Measurements from ENCODE around the gene CDC20. TPM values are rescaled to one million over a fixed set of nuclear protein-coding genes. Genes with fewer than 3 reads are reported as not detected.

Gene CDC20
- total and polyA plus RNA-seq, 7 experiments from 2014 or later: 0.38 to 101 (median 0.78) TPM; not detected in 2

- H3K4me1 Mint-ChIP-seq: peaks cover 15 to 33% (median 22%) of the 10 kb centered on the region in 7 donors
- H3K27ac Mint-ChIP-seq: no peak overlapping the region
- CTCF ChIA-PET: no interaction called here
- Histone ChIP-seq H3K4me1 (ENCODE audit: control insufficient read depth in 2 of 2, insufficient read depth in 2 of 2, low read length in 2 of 2) (peaks cover 6 to 8% of the 10 kb centered on the region in 2 donors), H3K4me3 (ENCODE audit: low read length) (no peak overlapping the region), H3K9me3 (ENCODE audit: control insufficient read depth in 2 of 3, low read length in 3 of 3) (no peaks in the 10 kb centered on the region), H3K27me3 (ENCODE audit: control insufficient read depth in 2 of 2, insufficient read depth in 2 of 2, low read length in 2 of 2) (no peaks in the 10 kb centered on the region), H3K27ac (ENCODE audit: low read depth, low read length) (no peak overlapping the region), H3K36me3 (ENCODE audit: control insufficient read depth in 2 of 3, insufficient read depth in 3 of 3, low read length in 3 of 3) (no peaks in the 10 kb centered on the region)
- no peak overlapping the region for H3K4me3 Mint-ChIP-seq
- no peaks in the 10 kb centered on the region for H3K9me3 Mint-ChIP-seq
- DNase-seq (no peak), ATAC-seq (no peak)
- POLR2A ChIA-PET: no interaction called here
- peaks cover 0 to 16% (median 0%) of the 10 kb centered on the region in 5 donors for H3K36me3 Mint-ChIP-seq
- intact Hi-C loops (cut with micrococcal nuclease): no loop called here
- no peaks in the 10 kb centered on the region for H3K27me3 Mint-ChIP-seq
These were observed 13.4 kb downstream of the CDC20 start for GRCh38 chr1:43372172-43372571.

- DNase-seq (no peak), ATAC-seq (no peak)
- ChIA-PET CTCF (no interaction called here), POLR2A (interaction anchor here (1.1 kb wide), 1 partner anchor 9 kb away, joined by 4 read pairs; no protein-coding TSS in a partner anchor)
- no peaks in the 10 kb centered on the region for H3K27me3 ChIP-seq (ENCODE audit: control insufficient read depth in 2 of 2, insufficient read depth in 2 of 2, low read length in 2 of 2)
- Mint-ChIP-seq H3K4me3 (no peak overlapping the region), H3K27ac (no peak overlapping the region), H3K36me3 (peaks cover 0 to 14% (median 0%) of the 10 kb centered on the region in 5 donors), H3K27me3 (no peaks in the 10 kb centered on the region), H3K9me3 (no peaks in the 10 kb centered on the region), H3K4me1 (peaks cover 12 to 32% (median 19%) of the 10 kb centered on the region in 7 donors)
- H3K9me3 ChIP-seq (ENCODE audit: control insufficient read depth in 2 of 3, low read length in 3 of 3): no peaks in the 10 kb centered on the region
- H3K36me3 ChIP-seq (ENCODE audit: control insufficient read depth in 2 of 3, insufficient read depth in 3 of 3, low read length in 3 of 3): no peaks in the 10 kb centered on the region
- intact Hi-C loops (cut with micrococcal nuclease): no loop called here
- H3K4me3 ChIP-seq (ENCODE audit: low read length): no peak overlapping the region
- no peak overlapping the region for H3K27ac ChIP-seq (ENCODE audit: low read depth, low read length)
- H3K4me1 ChIP-seq (ENCODE audit: control insufficient read depth in 2 of 2, insufficient read depth in 2 of 2, low read length in 2 of 2): peaks cover 6 to 8% of the 10 kb centered on the region in 2 donors
These were observed 14.5 kb downstream of the CDC20 start for GRCh38 chr1:43373066-43373940.

GRCh38 chr1:43376723-43377235 is 18.0 kb downstream of the CDC20 start:
- no peaks in the 10 kb centered on the region for H3K9me3 Mint-ChIP-seq
- H3K27me3 Mint-ChIP-seq: no peaks in the 10 kb centered on the region
- peak overlapping the region in 1 of 9 donors; percentile 51 for H3K27ac Mint-ChIP-seq
- H3K27ac ChIP-seq (ENCODE audit: low read depth, low read length): no peak overlapping the region
- H3K36me3 ChIP-seq (ENCODE audit: control insufficient read depth in 2 of 3, insufficient read depth in 3 of 3, low read length in 3 of 3): peaks cover 0 to 8% (median 0%) of the 10 kb centered on the region in 3 experiments
- intact Hi-C loops (cut with micrococcal nuclease): no loop called here
- ATAC-seq (no peak), DNase-seq (no peak)
- no peak overlapping the region for H3K4me3 ChIP-seq (ENCODE audit: low read length)
- ChIA-PET POLR2A (interaction anchor here (1.8 to 4.4 kb wide), 2 partner anchors 8 to 13 kb away, joined by 6 to 23 read pairs; partner anchors contain the start of genes ELOVL1, MED8 and SZT2), CTCF (no interaction called here)
- H3K4me1 Mint-ChIP-seq: peaks cover 7 to 31% (median 14%) of the 10 kb centered on the region in 7 donors
- H3K9me3 ChIP-seq (ENCODE audit: control insufficient read depth in 2 of 3, low read length in 3 of 3): no peaks in the 10 kb centered on the region
- H3K27me3 ChIP-seq (ENCODE audit: control insufficient read depth in 2 of 2, insufficient read depth in 2 of 2, low read length in 2 of 2): no peaks in the 10 kb centered on the region
- no peak overlapping the region for H3K4me3 Mint-ChIP-seq
- H3K4me1 ChIP-seq (ENCODE audit: control insufficient read depth in 2 of 2, insufficient read depth in 2 of 2, low read length in 2 of 2): no peaks in the 10 kb centered on the region
- H3K36me3 Mint-ChIP-seq: peaks cover 6 to 12% (median 11%) of the 10 kb centered on the region in 5 donors

- H3K9me3 Mint-ChIP-seq: no peaks in the 10 kb centered on the region
- ChIA-PET CTCF (no interaction called here), POLR2A (interaction anchor here (1.8 to 4.4 kb wide), 2 partner anchors 10 to 11 kb away, joined by 6 to 23 read pairs; partner anchors contain the start of genes ELOVL1, MED8 and SZT2)
- no peak overlapping the region for H3K27ac ChIP-seq (ENCODE audit: low read depth, low read length)
- intact Hi-C loops (cut with micrococcal nuclease): no loop called here
- H3K27me3 ChIP-seq (ENCODE audit: control insufficient read depth in 2 of 2, insufficient read depth in 2 of 2, low read length in 2 of 2): no peaks in the 10 kb centered on the region
- no peak overlapping the region for H3K4me3 Mint-ChIP-seq
- no peak for ATAC-seq
- H3K9me3 ChIP-seq (ENCODE audit: control insufficient read depth in 2 of 3, low read length in 3 of 3): no peaks in the 10 kb centered on the region
- peak overlapping the region in 1 of 9 donors; percentile 38 for H3K27ac Mint-ChIP-seq
- H3K36me3 Mint-ChIP-seq: peaks cover 7 to 15% (median 11%) of the 10 kb centered on the region in 5 donors
- H3K4me1 ChIP-seq (ENCODE audit: control insufficient read depth in 2 of 2, insufficient read depth in 2 of 2, low read length in 2 of 2): no peaks in the 10 kb centered on the region
- no peak for DNase-seq
- H3K27me3 Mint-ChIP-seq: no peaks in the 10 kb centered on the region
- peaks cover 8 to 32% (median 16%) of the 10 kb centered on the region in 7 donors for H3K4me1 Mint-ChIP-seq
- peaks cover 0 to 19% (median 0%) of the 10 kb centered on the region in 3 experiments for H3K36me3 ChIP-seq (ENCODE audit: control insufficient read depth in 2 of 3, insufficient read depth in 3 of 3, low read length in 3 of 3)
- no peak overlapping the region for H3K4me3 ChIP-seq (ENCODE audit: low read length)
These were observed 19.1 kb downstream of the CDC20 start for GRCh38 chr1:43377831-43378230.

GRCh38 chr1:43379476-43379875 is 20.7 kb downstream of the CDC20 start:
- Histone ChIP-seq H3K27me3 (ENCODE audit: control insufficient read depth in 2 of 2, insufficient read depth in 2 of 2, low read length in 2 of 2) (no peaks in the 10 kb centered on the region), H3K4me1 (ENCODE audit: control insufficient read depth in 2 of 2, insufficient read depth in 2 of 2, low read length in 2 of 2) (no peaks in the 10 kb centered on the region), H3K4me3 (ENCODE audit: low read length) (no peak overlapping the region), H3K9me3 (ENCODE audit: control insufficient read depth in 2 of 3, low read length in 3 of 3) (no peaks in the 10 kb centered on the region), H3K36me3 (ENCODE audit: control insufficient read depth in 2 of 3, insufficient read depth in 3 of 3, low read length in 3 of 3) (peaks cover 8 to 34% (median 9%) of the 10 kb centered on the region in 3 experiments), H3K27ac (ENCODE audit: low read depth, low read length) (no peak overlapping the region)
- H3K36me3 Mint-ChIP-seq: peaks cover 7 to 25% (median 16%) of the 10 kb centered on the region in 5 donors
- H3K27me3 Mint-ChIP-seq: no peaks in the 10 kb centered on the region
- intact Hi-C loops (cut with micrococcal nuclease): no loop called here
- H3K4me1 Mint-ChIP-seq: peaks cover 8 to 32% (median 16%) of the 10 kb centered on the region in 7 donors
- H3K27ac Mint-ChIP-seq: no peak overlapping the region
- ChIA-PET CTCF (no interaction called here), POLR2A (interaction anchor here (4.4 kb wide), 1 partner anchor 10 kb away, joined by 23 read pairs; the partner anchor contains the start of genes MED8 and SZT2)
- ATAC-seq (no peak), DNase-seq (no peak)
- no peak overlapping the region for H3K4me3 Mint-ChIP-seq
- H3K9me3 Mint-ChIP-seq: no peaks in the 10 kb centered on the region

GRCh38 chr1:43381612-43382011 is 22.8 kb downstream of the CDC20 start:
- Mint-ChIP-seq H3K27me3 (no peaks in the 10 kb centered on the region), H3K4me1 (peaks cover 8 to 35% (median 16%) of the 10 kb centered on the region in 7 donors), H3K4me3 (no peak overlapping the region), H3K27ac (peak overlapping the region in 5 of 9 donors; percentile 4 to 77 (median 25)), H3K9me3 (no peaks in the 10 kb centered on the region), H3K36me3 (peaks cover 11 to 39% (median 21%) of the 10 kb centered on the region in 5 donors)
- POLR2A ChIA-PET: interaction anchor here (1.5 kb wide), 1 partner anchor 8 kb away, joined by 4 read pairs; no protein-coding TSS in a partner anchor
- intact Hi-C loops (cut with micrococcal nuclease): loop anchor here in 1 of 2 donors (10.0 kb wide), 1 partner anchor 273 kb away; the partner anchor contains the start of gene KDM4A
- no peaks in the 10 kb centered on the region for H3K9me3 ChIP-seq (ENCODE audit: control insufficient read depth in 2 of 3, low read length in 3 of 3)
- H3K4me1 ChIP-seq (ENCODE audit: control insufficient read depth in 2 of 2, insufficient read depth in 2 of 2, low read length in 2 of 2): no peaks in the 10 kb centered on the region
- no peaks in the 10 kb centered on the region for H3K27me3 ChIP-seq (ENCODE audit: control insufficient read depth in 2 of 2, insufficient read depth in 2 of 2, low read length in 2 of 2)
- H3K36me3 ChIP-seq (ENCODE audit: control insufficient read depth in 2 of 3, insufficient read depth in 3 of 3, low read length in 3 of 3): peaks cover 20 to 56% (median 27%) of the 10 kb centered on the region in 3 experiments
- ATAC-seq (peak; percentile 72), DNase-seq (no peak)
- H3K4me3 ChIP-seq (ENCODE audit: low read length): no peak overlapping the region
- H3K27ac ChIP-seq (ENCODE audit: low read depth, low read length): peak overlapping the region; percentile 38
- CTCF ChIA-PET: no interaction called here

Data from naive thymus-derived CD4-positive, alpha-beta T cell (primary cell).